ENCODE data around the gene PIAS3. TPM values are rescaled to one million over a fixed set of nuclear protein-coding genes. Genes with fewer than 3 reads are reported as not detected.

Gene PIAS3
- total RNA-seq, 4 donors from 2014 or later: 10.2 to 88.6 (median 24.5) TPM

GRCh38 chr1:145806844-145807243 lies 52.0 kb downstream of the PIAS3 start:
- peaks cover 0 to 4% of the 10 kb centered on the region in 2 donors for H3K4me1 ChIP-seq

DNA sequence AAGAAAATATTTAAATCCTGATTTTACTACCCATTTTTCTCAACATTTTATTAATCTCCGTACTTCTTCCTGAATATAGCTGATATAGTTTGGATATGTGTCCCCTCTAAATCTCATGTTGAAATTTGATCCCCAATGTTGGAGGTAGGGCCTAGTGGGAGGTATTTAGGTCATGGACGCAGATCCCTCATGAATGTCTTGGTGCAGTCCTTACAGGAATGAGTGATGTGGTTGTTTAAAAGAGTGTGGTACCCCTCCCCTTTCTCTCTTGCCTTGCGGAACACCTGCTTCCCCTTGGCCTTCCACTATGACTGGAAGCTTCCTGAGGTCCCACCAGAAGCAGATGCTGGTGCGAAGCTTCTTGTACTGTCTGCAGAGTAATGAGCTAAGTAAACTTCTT lies 52.5 kb downstream of the PIAS3 start:
- Histone ChIP-seq H3K4me3 (no peak overlapping the region), H3K4me1 (peaks cover 0 to 4% of the 10 kb centered on the region in 2 donors), H3K27ac (no peak overlapping the region), H3K9me3 (no peaks in the 10 kb centered on the region), H3K36me3 (no peaks in the 10 kb centered on the region), H3K27me3 (no peaks in the 10 kb centered on the region)
- no peak for TF ChIP-seq CTCF (IDR thresholded peaks at IDR 0.05)
- no peak for TF ChIP-seq POLR2A (IDR thresholded peaks at IDR 0.05)
- intact Hi-C loops (cut with DNase I; ENCODE audit: low total_unique reads): no loop called here
- no peak for DNase-seq

More at GRCh38 chr1:145806844-145807243, 52.0 kb downstream of the PIAS3 start:
- no peak overlapping the region for H3K4me3 ChIP-seq
- no peak for TF ChIP-seq POLR2A (IDR thresholded peaks at IDR 0.05)
- no peak for TF ChIP-seq CTCF (IDR thresholded peaks at IDR 0.05)
- H3K27me3 ChIP-seq: no peaks in the 10 kb centered on the region
- no peaks in the 10 kb centered on the region for H3K36me3 ChIP-seq
- no peak overlapping the region for H3K27ac ChIP-seq
- no peaks in the 10 kb centered on the region for H3K9me3 ChIP-seq
- intact Hi-C loops (cut with DNase I; ENCODE audit: low total_unique reads): no loop called here
- DNase-seq: no peak

- no peaks in the 10 kb centered on the region for H3K27me3 ChIP-seq
- TF ChIP-seq POLR2A (IDR thresholded peaks at IDR 0.05): no peak
- no peak for TF ChIP-seq CTCF (IDR thresholded peaks at IDR 0.05)
- H3K4me3 ChIP-seq: no peak overlapping the region
- no peak for DNase-seq
- peaks cover 0 to 4% of the 10 kb centered on the region in 2 donors for H3K4me1 ChIP-seq
- intact Hi-C loops (cut with DNase I; ENCODE audit: low total_unique reads): no loop called here
- no peak overlapping the region for H3K27ac ChIP-seq
- H3K36me3 ChIP-seq: no peaks in the 10 kb centered on the region
- H3K9me3 ChIP-seq: no peaks in the 10 kb centered on the region
These were observed 53.8 kb downstream of the PIAS3 start for GRCh38 chr1:145805057-145805456.

DNA sequence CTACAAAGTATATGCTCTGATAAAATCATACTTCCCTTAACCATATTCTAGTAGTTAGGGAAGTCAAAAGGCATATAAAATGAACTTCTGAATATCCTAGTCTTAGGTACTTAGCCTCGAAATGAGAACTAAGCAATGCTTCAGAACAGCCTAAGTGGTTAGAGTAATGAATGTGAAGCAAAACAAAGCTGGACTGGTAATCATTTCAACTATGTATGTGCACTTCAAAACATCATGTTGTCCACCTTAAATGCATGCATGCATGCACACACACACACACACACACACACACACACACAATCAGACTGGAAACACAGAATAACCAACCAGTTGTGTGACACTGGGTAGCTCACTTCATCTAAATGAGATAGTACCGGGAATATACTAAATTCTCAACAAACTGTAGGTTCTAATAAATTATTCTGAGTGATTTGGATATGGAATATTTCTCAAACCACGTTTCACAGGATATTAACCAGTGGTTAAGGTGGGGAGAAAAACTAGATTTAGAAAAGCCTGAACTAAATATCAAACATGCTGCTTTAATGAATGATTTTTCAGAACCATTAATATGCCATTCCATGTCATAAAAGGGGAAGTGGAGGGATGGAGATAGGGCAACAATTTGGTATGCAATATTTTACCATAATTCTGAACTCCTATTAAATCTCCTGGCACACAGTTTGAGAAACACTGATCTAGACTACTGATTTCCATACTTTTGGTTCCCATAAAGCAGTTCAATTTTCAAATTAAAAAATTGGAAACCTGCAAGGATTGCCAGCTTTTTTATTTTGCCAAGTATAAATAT lies 54.4 kb downstream of the PIAS3 start:
- Histone ChIP-seq H3K27ac (no peak overlapping the region), H3K36me3 (no peaks in the 10 kb centered on the region), H3K4me3 (no peak overlapping the region), H3K9me3 (no peaks in the 10 kb centered on the region), H3K27me3 (no peaks in the 10 kb centered on the region), H3K4me1 (peaks cover 0 to 4% of the 10 kb centered on the region in 2 donors)
- intact Hi-C loops (cut with DNase I; ENCODE audit: low total_unique reads): no loop called here
- no peak for DNase-seq
- no peak for TF ChIP-seq POLR2A (IDR thresholded peaks at IDR 0.05)
- no peak for TF ChIP-seq CTCF (IDR thresholded peaks at IDR 0.05)

DNA sequence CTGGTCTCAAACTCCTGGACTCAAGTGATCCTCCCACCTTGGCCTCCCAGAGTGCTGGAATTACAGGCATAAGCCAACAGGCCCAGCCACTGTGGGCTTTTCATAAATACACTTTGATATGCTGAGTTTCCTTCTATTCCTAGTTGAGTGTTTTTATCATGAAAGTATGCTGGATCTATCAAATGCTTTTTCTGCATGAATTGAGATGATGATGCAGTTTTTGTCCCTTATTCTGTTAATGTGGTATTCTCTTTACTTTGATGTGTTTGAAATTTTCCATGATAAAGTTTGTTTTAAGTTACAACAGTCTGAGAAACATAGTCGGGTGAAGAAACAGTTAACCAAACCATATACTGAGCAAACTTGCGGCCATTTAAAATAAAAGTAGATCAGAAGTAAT lies 59.1 kb downstream of the PIAS3 start:
- no peaks in the 10 kb centered on the region for H3K9me3 ChIP-seq
- intact Hi-C loops (cut with DNase I; ENCODE audit: low total_unique reads): no loop called here
- TF ChIP-seq POLR2A (IDR thresholded peaks at IDR 0.05) (no peak), CTCF (IDR thresholded peaks at IDR 0.05) (no peak)
- H3K27me3 ChIP-seq: no peaks in the 10 kb centered on the region
- H3K36me3 ChIP-seq: no peaks in the 10 kb centered on the region
- no peak for DNase-seq
- H3K27ac ChIP-seq: no peak overlapping the region
- peaks cover 0 to 4% of the 10 kb centered on the region in 2 donors for H3K4me1 ChIP-seq
- H3K4me3 ChIP-seq: no peak overlapping the region

All from uterus (tissue), 4 donors.